Measurements from ENCODE around the gene RAPGEF1. TPM values are rescaled to one million over a fixed set of nuclear protein-coding genes. Genes with fewer than 3 reads are reported as not detected.

The RAPGEF1 gene
- total and polyA plus RNA-seq, 10 donors = 16.9 to 137 (median 104) TPM

- Histone ChIP-seq H3K36me3 (no peaks in the 10 kb centered on the region), H3K4me1 (no peaks in the 10 kb centered on the region), H3K4me3 (no peak overlapping the region), H3K9me3 (peaks cover 0 to 20% (median 5%) of the 10 kb centered on the region in 8 donors), H3K27me3 (replicated peaks in 1 of 7) (peaks cover 0 to 68% (median 22%) of the 10 kb centered on the region in 7 donors), H3K27ac (no peak overlapping the region)
- no peak for DNase-seq
- intact Hi-C loops (cut with DNase I; ENCODE audit: low total_unique reads) = no loop called here
- TF ChIP-seq POLR2A (IDR thresholded peaks at IDR 0.05) = no peak
- WGBS, 5 donors = 61 to 69% (median 67%) methylated on average over 13 of the region's 13 CpGs
These were observed 45.0 kb upstream of the RAPGEF1 start for GRCh38 chr9:131784748-131785501.

GRCh38 chr9:131781069-131781468 is 41.2 kb upstream of the RAPGEF1 start:
- intact Hi-C loops (cut with DNase I; ENCODE audit: low total_unique reads) = no loop called here
- Histone ChIP-seq H3K36me3 (no peaks in the 10 kb centered on the region), H3K4me1 (no peaks in the 10 kb centered on the region), H3K27ac (no peak overlapping the region), H3K27me3 (replicated peaks in 1 of 7) (peaks cover 0 to 45% (median 14%) of the 10 kb centered on the region in 7 donors), H3K9me3 (peaks cover 0 to 14% (median 5%) of the 10 kb centered on the region in 8 donors), H3K4me3 (no peak overlapping the region)
- DNase-seq = no peak
- WGBS, 5 donors = 51 to 69% (median 66%) methylated on average over 3 of the region's 3 CpGs
- no peak for TF ChIP-seq CTCF (IDR thresholded peaks at IDR 0.05 in 8 of 11, conservative IDR thresholded peaks at IDR 0.05 in 3 of 11)
- TF ChIP-seq POLR2A (IDR thresholded peaks at IDR 0.05) = no peak
- no peak for TF ChIP-seq POLR2AphosphoS5 (IDR thresholded peaks at IDR 0.05)

- DNase-seq = no peak
- 20 to 28% (median 23%) methylated on average over 5 to 7 of the region's 7 CpGs for WGBS, 5 donors
These were observed 36.6 kb upstream of the RAPGEF1 start for GRCh38 chr9:131776473-131776872.

GRCh38 chr9:131776036-131776435 is 36.2 kb upstream of the RAPGEF1 start:
- no peaks in the 10 kb centered on the region for H3K9me3 ChIP-seq
- no peak for DNase-seq
- no peaks in the 10 kb centered on the region for H3K36me3 ChIP-seq
- intact Hi-C loops (cut with DNase I; ENCODE audit: low total_unique reads) = no loop called here
- no peak overlapping the region for H3K27ac ChIP-seq
- H3K27me3 ChIP-seq (replicated peaks in 1 of 7) = peaks cover 0 to 60% (median 5%) of the 10 kb centered on the region in 7 donors
- H3K4me3 ChIP-seq = no peak overlapping the region
- TF ChIP-seq CTCF (IDR thresholded peaks at IDR 0.05 in 8 of 11, conservative IDR thresholded peaks at IDR 0.05 in 3 of 11) (no peak), POLR2A (IDR thresholded peaks at IDR 0.05) (no peak), POLR2AphosphoS5 (IDR thresholded peaks at IDR 0.05) (no peak)
- H3K4me1 ChIP-seq = no peaks in the 10 kb centered on the region
- 0 to 58% (median 52%) methylated on average over 1 to 3 of the region's 3 CpGs for WGBS, 5 donors

More at GRCh38 chr9:131776473-131776872, 36.6 kb upstream of the RAPGEF1 start:
- no peaks in the 10 kb centered on the region for H3K9me3 ChIP-seq
- peaks cover 0 to 59% (median 5%) of the 10 kb centered on the region in 7 donors for H3K27me3 ChIP-seq (replicated peaks in 1 of 7)
- H3K4me1 ChIP-seq = no peaks in the 10 kb centered on the region
- no peak overlapping the region for H3K4me3 ChIP-seq
- no peaks in the 10 kb centered on the region for H3K36me3 ChIP-seq
- H3K27ac ChIP-seq = no peak overlapping the region
- no peak for TF ChIP-seq CTCF (IDR thresholded peaks at IDR 0.05 in 8 of 11, conservative IDR thresholded peaks at IDR 0.05 in 3 of 11)
- no peak for TF ChIP-seq POLR2AphosphoS5 (IDR thresholded peaks at IDR 0.05)
- no peak for TF ChIP-seq POLR2A (IDR thresholded peaks at IDR 0.05)
- intact Hi-C loops (cut with DNase I; ENCODE audit: low total_unique reads) = no loop called here

All from spleen (tissue), 11 donors.